ENCODE measurements around the gene DHRS7. TPM values are rescaled to one million over a fixed set of nuclear protein-coding genes. Genes with fewer than 3 reads are reported as not detected.

Gene DHRS7
- total RNA-seq, 1 donor from 2014 or later = 41.5 TPM

DNA sequence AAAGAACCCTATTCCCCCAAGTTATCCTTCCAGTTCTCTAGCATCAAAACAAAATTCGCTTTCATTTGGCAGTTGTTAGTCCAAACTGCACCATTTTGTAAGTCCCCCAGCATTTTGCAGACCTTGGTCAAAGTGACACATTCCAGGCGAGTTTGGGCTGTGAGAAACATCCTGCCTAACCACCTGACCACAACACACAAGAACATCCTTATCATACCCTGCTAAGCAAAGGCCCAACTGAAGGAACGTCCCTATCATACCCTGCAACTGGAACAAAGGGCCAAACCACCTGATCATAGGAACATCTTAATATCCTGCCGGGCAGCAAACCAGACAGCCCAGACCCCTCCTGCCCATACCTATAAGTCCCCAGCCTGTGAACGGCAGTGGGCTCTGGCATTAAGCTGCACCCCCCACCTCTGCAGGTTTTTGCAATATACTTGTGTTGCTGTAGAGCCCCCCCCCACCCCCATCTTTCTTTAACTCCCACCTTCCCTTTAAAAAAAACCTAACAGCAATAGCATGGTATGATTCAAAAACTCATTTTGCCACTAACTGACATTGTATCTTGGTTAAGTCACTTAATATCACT is 70.8 kb downstream of the DHRS7 start:
- ATAC-seq (ENCODE audit: low read depth) = no peak
- Mint-ChIP-seq H3K27me3 (no peaks in the 10 kb centered on the region), H3K4me3 (peak overlapping the region; percentile 29), H3K36me3 (ENCODE audit: low read depth) (peaks cover 30% of the 10 kb centered on the region), H3K4me1 (peaks cover 37% of the 10 kb centered on the region), H3K9me3 (no peaks in the 10 kb centered on the region), H3K27ac (no peak overlapping the region)
- POLR2A ChIA-PET = interaction anchor here (1.2 to 1.3 kb wide), 2 partner anchors 57 to 154 kb away, joined by 3 to 9 read pairs; no protein-coding TSS in a partner anchor
- TF ChIP-seq, protein P1, sequence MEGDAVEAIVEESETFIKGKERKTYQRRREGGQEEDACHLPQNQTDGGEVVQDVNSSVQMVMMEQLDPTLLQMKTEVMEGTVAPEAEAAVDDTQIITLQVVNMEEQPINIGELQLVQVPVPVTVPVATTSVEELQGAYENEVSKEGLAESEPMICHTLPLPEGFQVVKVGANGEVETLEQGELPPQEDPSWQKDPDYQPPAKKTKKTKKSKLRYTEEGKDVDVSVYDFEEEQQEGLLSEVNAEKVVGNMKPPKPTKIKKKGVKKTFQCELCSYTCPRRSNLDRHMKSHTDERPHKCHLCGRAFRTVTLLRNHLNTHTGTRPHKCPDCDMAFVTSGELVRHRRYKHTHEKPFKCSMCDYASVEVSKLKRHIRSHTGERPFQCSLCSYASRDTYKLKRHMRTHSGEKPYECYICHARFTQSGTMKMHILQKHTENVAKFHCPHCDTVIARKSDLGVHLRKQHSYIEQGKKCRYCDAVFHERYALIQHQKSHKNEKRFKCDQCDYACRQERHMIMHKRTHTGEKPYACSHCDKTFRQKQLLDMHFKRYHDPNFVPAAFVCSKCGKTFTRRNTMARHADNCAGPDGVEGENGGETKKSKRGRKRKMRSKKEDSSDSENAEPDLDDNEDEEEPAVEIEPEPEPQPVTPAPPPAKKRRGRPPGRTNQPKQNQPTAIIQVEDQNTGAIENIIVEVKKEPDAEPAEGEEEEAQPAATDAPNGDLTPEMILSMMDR (IDR thresholded peaks at IDR 0.05) = no peak
- CTCF ChIA-PET = no interaction called here
- DNase-seq = no peak
- intact Hi-C loops (cut with micrococcal nuclease) = loop anchor here (10.0 kb wide), 2 partner anchors 520 to 660 kb away; partner anchors contain the start of gene CCDC175

Other genes starting within 250 kb of the DHRS7 start
- gene LRRC9, start 245.3 kb downstream of the DHRS7 start, total RNA-seq = not detected in 2 replicates
- gene PCNX4, start 73.5 kb downstream of the DHRS7 start, total RNA-seq = 31.7 and 41.4 TPM in 2 replicates
- gene PPM1A, start 83.8 kb upstream of the DHRS7 start, total RNA-seq = 40.1 and 47.5 TPM in 2 replicates